Activated CD8-positive, alpha-beta memory T cell treated with anti-CD3 and anti-CD28 coated beads, Interleukin-2, amount 50 U/mL, for 1 hour (primary cell): ENCODE results near the gene DDIT4L.
"Not testable (repeated sequence)": the region's sequence is repeated elsewhere in the genome, so short reads cannot be mapped to it uniquely, and the experiment has no call there.

ENCODE experiments used
- DNase-seq: peaks from one replicate; pipeline ENCODE4 v3.0.0-alpha.2; 2020; ENCODE audit errors: extremely low read depth

Gene DDIT4L

DNA sequence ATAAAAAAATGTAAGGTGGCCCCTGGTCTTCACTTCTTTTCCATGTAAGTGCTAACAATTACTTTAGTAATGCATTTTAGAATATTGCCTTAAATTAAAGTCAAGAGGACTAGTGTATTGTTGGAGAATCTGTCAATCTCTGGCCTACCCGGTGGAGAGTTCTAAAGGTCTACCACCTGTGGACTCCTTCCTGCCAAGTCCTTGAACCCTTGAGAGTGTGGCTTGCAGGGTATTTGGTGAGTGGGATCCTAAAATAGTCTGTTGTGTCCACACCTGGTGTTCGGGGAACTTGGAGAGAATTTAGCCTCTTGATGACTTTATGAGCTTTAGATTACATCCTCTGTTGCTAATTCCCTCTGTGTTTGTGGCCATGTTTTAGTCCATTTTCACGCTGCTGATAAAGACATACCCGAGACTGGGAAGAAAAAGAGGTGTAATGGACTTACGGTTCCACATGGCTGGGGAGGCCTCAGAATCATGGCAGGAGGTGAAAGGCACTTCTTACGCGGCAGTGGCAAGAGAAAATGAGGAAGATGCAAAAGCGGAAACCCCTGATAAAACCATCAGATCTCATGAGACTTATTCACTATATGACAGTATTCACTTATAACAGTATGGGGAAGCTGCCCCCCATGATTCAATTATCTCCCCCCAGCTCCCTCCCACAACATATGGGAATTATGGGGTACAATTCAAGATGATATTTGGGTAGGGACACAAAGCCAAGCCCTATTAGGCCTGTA is 23.8 kb downstream of the DDIT4L start:
- no peak for DNase-seq

DNA sequence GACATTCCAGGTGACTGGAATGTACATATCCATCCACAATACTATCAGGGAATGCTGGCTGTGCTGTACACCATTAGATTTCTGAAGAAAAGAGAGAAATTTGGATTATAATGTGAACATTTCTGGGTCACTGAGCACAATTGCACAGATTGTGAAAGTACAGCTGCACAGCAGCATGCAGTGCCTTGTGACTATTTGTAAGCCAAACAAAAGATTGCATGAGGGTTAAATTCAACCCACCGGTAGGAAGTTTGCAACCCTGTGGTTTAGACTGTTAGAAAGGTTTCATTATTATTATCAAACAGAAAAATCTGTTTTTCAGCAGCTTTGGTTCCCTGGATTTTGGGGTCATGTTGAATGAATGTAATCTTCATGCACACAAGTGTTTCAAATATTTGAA is 24.5 kb downstream of the DDIT4L start:
- no peak for DNase-seq

DNA sequence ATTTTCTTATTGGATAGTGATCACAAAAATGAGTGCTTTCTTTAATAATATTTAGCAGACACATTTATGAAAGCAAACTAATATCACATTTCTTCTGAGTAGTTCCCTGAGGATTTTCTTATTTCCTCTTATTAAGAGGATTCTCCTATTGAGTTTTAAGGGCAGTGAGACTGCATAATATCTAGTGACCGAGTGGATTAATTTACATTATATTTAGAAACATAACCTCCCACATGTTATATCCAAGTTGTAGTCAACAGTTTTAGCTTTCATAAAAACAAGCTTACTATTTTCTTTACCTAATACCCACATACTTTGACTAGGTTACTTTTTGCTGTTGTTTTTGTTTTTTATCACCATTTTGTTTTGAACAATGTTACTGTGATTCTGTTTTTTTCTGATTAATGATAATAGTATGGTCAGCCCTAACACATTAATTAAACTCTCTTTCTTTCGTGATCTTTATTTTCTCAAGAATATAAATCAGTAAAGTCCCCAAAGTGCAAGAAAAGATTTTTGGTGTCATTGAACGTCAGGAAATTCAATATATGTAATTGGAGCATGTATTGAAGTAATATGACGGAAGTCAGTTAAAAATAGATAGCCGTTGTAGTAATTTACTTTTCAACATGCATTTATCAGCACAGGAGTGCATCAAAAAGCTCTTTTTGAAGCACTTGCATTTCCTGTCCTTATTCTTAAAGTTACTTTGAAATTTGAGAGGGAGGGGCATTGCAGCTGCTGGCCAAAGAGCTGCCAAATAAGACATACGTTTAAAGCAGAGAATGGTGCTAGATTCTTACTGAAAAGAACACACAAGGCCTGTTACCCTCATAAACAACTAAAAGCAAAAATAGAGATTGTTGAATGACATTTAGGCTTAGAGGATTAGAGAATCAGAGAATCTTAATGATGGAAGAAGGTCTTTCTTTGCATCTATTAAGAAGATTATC is 25.2 kb downstream of the DDIT4L start:
- DNase-seq = no peak

- DNase-seq = no peak
These were observed 28.1 kb downstream of the DDIT4L start for GRCh38 chr4:100162027-100162685.

DNA sequence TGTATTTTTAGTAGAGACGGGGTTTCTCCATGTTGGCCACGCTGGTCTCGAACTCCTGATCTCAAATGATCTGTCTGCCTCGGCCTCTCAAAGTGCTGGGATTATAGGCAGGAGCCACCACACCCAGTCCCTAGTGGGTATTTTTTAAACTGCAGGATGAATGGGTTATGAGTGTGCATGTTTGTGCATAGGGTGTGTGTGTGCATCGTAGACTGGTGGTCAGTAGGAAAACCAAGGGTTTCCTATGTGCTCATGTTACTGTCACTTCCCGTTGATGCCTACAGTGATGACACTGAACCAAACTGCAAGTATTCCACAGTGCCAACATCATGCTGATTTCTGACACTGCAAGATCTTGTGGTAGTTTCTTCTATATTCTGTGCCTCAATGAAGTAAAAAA is 41.1 kb downstream of the DDIT4L start:
- no peak for DNase-seq

- DNase-seq = no peak
These were observed 42.6 kb downstream of the DDIT4L start for GRCh38 chr4:100147684-100148083.

DNA sequence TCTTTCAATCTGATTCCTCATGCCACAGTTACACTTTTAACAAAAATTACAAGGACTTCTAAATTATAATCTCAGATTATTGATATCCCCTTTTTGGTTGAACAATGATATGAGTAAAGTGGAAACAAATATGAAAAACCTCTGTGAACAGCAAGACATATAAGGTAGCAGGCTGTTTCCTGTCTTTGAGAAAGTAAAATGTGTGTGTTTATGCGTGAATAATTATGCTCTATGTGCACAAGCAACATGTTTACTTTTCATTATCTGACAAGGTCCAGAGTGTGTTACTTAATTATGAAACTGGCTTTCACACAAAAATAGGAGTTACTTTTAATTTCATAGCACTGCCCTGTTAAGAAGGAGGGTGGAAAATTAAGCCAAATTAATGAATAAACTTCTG is 43.1 kb downstream of the DDIT4L start:
- DNase-seq = no peak

GRCh38 chr4:100146756-100147155 is 43.5 kb downstream of the DDIT4L start:
- DNase-seq = no peak

DNA sequence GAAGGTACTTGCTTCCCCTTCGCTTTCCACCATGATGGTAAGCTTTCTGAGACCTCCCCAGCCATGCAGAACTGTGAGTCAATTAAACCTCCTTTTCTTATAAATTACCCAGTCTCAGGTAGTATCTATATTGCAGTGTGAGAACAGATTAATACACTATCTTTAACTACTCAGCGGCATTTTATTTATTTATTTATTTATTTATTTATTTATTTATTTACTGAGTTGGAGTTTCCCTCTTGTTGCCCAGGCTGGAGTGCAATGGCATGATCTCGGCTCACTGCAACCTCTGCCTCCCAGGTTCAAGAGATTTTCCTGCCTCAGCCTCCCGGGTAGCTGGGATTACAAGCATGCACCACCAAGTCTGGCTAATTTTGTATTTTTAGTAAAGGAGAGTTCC is 52.9 kb downstream of the DDIT4L start:
- DNase-seq = not testable (repeated sequence)
